GM19463 (cell line): Measurements from ENCODE around the gene ICA1L.

Source experiments
- ATAC-seq: cut with Tn5 transposase; IDR thresholded peaks from one replicate; pipeline ENCODE4 v1.9.1; 2021; ENCODE audit warnings: mild to moderate bottlenecking, moderate library complexity; ENCODE audit not compliant: unreplicated experiment

Gene ICA1L

DNA sequence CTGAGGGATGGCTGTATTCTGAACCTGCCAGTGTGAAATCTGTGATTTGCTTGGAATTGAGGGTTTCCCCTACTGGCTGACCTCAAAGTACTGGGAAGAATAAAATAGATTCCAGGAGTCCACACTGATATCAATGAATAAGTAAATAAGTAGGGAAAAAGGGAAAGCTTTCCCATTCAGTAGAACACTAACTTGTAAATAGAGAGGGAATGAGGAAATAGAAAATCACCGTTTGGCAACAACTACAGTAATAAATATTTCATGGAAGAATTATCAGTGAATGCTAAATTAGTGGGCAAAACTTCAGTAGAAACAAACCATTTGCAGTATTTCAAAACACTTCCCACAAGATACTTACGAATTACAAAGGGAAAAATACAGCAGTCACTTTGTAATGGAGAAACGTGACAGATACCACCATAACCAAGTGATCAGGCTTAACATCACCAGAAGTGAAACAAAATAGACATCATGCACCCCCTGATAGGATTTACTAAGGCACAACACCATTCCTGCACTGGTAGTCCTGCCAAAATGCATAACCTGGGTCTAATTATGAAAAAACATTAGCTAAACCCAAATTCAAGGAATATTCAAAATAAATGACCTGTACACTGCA, 88.5 kb downstream of the ICA1L start:
- no peak for ATAC-seq

DNA sequence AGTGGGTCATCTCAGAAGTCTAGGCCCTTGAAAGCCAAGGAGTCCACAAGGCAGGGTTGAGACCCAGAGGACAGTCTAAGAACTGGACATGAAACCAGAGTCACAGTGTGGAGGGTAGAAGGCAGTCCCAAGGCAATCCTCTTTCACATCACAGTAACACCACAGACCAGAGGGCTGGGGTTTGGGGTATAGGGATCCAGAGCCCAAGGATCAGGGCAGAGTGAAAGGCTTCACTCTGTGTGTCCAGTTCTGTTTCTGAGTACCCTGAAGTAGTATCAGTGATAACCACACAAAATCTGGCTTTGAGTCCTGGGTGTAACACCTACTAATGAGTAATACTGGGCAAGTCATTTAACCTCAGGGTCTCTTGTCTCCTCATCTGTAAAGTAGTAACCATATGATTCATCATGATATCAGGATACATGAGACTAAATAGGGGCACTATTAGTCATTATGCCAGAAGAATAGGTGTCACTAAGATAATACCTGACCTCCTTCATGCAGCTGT, 91.0 kb downstream of the ICA1L start:
- ATAC-seq, result peak; percentile 96

DNA sequence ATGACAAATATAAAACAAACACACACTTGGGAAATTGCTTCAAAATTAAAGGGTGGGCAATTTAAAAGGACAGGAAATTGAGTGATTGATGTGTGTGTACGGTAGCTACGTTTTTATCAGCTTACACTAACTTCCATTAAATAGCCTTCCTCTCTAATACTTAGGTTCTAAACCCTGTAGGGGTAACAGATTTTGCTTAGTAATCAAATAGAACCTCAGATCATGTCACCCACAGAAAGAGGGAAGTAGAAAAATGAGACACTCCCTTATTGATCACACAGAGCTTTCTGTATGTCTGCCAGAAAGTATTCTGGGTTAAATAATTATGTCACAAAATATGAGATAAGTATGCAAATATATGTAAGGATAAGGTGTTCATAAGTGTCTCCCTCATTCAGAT, 93.3 kb downstream of the ICA1L start:
- ATAC-seq, result no peak

DNA sequence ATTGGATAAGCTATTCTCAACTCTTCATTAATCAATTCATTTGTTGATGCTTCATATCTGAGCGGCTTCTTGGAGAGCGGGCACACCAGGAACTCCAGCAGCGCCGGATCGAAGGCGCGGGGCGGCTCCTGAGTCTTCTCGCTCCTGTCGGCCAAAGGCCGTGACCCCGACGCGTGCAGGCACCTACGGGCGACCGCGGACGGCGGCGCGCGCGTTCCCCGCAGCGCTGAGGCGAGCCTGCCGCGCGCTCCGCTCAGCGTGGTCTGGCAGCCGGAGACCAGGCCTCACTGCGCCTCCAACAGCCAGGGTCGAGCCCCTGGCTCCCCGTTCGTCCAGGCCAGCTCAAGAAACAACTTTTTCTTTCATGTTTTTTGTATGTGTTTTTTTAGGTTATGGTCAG, 97.5 kb downstream of the ICA1L start:
- ATAC-seq, result no peak

DNA sequence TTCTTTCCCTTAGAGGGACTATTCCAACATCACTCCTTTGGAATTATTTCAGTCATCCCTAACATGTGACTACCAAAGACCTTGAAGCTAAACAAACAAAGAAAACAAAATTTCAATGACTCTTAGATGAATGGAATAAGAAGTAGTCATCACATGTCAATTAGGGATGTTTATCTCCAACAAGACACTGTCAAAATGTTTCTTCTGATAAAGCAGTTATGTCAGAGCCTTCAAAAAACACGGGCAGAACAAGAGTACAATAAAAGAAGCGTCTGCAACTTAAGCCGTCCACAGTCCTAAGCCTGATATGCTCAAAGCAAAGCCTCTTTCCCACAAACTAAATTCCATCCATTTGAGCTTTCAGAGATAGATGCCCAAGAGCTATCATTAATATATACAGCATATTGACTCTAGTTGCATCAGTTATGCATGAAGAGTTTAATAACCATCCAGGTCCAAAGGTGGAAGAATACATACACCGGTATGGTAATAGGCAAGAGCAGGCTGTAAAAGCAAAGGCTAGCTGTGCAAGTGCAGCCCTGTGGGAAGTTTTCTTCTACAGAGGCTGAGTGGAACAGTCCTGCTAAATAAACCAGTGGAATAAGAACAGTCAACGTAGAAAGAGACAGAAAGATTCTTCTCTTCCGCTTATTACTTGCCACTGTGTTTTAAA, 98.1 kb downstream of the ICA1L start:
- no peak for ATAC-seq

- no peak for ATAC-seq
Measured at GRCh38 chr2:202771741-202772460, 99.7 kb downstream of the ICA1L start.

GRCh38 chr2:202771336-202771735, 100.2 kb downstream of the ICA1L start:
- ATAC-seq, result no peak

- no peak for ATAC-seq
Measured at GRCh38 chr2:202769201-202769600, 102.4 kb downstream of the ICA1L start.

- no peak for ATAC-seq
Measured at GRCh38 chr2:202768273-202768672, 103.3 kb downstream of the ICA1L start.

GRCh38 chr2:202765436-202765835, 106.1 kb downstream of the ICA1L start:
- no peak for ATAC-seq

DNA sequence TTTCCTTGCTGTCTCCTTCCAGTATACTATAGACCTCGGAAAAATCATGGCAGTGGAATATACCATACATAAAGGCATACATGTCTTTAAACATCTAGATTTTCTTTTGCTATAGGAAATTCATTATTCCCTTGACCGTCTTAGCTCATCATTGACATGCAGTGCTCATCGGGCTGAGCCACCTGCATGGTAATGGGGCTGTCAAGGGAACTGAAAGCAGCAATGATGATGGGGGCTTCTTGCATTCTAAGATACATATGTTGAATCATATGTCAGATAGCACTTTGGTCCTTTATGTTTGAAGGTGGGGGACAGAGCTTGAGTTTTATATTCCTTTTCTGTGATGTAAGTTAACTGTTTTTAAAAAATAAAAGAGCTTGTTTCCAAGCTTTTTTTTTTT, 106.6 kb downstream of the ICA1L start:
- no peak for ATAC-seq

DNA sequence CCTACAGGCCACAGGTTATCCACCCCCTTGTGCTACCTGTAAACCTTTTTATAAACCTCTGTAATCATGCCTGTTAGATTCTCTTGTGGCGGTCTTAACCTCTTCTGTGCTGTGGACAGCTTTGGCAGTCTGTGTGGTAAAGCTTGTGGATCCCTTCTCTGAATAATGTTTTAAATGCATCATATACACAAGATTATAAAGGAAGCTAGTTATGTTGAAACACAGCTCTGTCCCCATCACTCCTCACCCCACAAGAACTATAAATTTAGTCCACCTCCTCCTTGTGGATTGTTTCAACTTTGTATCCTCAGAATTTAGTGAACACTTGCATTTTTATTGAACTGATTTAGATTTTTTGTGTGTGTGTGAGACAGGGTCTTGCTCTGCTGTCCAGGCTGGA, 107.7 kb downstream of the ICA1L start:
- ATAC-seq, result no peak

DNA sequence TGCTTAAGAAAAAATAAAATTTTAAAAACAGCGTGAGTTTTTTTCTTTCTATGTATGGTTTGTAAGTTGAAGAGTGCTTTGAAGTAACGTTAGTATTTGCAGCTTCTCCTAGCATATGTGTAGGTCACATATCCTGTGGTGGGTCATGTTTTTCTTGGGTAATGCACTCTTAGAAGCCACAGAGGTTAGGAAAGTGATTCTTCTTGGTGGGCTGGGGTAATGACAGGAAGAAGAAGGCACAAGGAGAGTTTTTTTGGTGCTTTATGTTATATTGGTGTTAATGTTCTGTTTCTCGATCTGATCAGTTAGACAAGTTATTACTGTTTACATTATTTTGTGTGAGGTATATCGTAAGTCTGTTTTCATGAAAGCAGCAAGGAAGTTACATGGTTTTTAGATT, 109.0 kb downstream of the ICA1L start:
- no peak for ATAC-seq

- no peak for ATAC-seq
Measured at GRCh38 chr2:202760848-202761247, 110.7 kb downstream of the ICA1L start.

GRCh38 chr2:202758604-202759003, 113.0 kb downstream of the ICA1L start:
- ATAC-seq, result no peak

GRCh38 chr2:202758128-202758527, 113.4 kb downstream of the ICA1L start:
- no peak for ATAC-seq

DNA sequence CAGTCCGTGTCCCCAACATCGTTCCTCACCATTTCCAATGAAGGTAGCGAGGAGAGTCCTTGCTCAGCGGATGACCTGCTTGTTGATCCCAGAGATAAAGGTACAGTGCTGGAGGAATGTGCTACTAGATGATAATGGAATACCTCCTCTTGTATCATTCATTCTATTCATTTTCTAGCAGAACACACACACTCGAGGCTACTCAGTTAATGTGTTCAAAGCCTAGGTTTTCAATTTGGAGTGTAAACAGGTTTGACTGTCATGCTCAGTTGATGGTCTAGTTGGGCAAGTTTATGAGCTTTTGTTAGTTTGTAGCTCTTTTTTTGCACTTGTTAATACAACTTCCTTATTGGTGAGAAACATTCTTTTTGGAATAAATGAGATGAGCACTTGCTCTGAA, 114.2 kb downstream of the ICA1L start:
- ATAC-seq, result no peak

DNA sequence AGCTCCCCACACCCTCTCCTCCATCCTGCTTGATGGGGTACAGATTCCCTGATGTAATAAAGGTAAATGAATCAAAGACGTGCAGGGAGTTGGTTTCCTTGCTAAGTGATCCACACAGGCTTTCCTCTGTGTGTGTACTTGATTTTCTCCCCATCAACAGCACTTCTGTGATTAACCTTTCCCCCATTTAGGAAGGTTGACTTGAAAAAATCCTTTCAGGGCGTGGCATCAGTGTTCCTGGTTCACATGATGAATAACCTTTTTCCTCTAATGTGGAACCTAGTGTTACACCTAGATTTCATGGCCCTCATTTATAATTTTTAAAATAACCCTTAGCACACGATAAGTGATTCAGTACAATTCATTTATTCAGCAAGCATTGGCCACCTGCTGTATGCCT, 115.0 kb downstream of the ICA1L start:
- ATAC-seq, result no peak

DNA sequence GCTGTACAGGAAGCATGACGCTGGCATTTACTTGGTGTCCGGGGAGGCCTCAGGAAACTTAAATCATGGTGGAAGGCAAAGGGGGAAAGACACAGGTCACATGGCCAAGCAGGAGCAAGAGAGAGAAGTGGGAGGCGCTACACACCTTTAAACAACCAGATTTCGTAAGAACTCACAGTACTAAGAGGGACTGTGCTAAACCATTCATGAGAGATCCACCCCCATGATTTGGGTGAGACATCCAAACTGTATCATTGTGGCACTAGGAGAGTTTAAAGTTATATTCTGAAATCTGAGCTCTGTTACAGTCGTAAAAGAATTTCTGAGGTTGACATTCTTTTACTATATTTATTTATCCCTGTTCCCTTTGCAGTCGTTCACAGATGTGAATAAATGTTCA, 116.6 kb downstream of the ICA1L start:
- ATAC-seq, result no peak

DNA sequence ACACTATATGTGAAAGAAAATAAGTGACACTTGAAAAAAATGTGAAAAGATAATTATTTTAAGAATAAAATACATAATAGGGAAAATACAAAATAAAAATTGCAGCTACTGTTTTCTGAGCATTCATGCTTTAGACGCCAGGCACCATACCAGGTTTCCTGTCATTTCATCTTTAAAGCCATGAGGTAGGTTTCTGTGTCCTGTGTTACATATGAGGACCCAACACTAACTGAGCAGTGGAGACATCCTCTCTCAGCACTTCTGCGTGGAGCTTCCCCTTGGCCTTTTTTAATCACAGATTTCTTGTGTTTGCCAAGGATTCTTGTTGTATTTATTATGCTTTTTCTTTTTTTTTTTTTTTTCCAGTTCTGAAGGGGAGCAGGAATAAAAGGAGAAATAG, 119.5 kb downstream of the ICA1L start:
- no peak for ATAC-seq

DNA sequence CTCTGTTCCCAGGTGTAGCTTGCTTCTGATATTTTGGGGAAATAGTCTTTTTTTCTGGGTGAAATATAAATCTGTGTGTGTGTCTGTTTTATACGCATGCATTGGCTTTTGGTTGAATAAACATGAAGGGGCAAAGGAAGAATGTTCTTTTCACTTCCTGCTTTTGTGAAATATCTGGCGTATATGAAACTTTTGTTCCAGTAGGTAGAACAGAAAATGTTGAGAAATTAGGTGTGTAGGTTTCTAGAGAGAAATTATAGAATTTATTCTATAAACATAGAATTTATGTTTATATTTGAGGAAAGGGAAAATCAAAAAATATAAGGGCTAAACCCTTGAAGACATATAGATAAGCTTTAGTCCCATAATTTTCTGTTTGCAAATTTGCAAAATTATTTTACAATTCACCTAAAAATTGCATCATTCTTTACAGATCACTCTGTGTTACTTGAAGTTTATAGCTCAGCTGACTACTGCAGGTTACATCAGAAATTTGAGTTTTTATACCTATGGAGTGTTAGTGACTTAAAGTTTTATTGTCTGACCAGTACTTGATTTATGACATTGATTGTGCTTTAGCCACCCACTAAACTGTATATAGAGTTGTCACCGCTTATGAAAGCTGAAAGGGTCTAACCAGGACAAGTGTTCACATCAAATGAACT, 120.7 kb downstream of the ICA1L start:
- ATAC-seq, result no peak

DNA sequence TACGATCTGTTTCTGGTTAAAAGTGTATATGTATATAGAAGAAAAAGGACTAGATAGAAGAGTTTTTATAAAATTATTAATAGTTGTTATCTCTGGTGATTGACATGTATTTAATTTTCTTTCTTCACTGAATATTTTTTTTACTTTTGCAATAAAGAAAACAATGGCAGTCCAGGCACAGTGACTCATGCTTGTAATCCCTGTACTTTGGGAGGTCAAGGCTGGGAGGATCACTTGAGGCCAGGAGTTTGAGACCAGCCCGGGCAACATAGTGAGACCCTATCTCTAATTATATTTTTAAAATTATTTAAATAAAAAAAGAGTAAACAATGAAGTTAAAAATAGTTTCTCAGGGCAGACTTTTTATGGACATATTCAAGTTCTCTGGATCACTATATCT, 122.1 kb downstream of the ICA1L start:
- no peak for ATAC-seq
